ENCODE data around the gene AGRN.

The AGRN gene

DNA sequence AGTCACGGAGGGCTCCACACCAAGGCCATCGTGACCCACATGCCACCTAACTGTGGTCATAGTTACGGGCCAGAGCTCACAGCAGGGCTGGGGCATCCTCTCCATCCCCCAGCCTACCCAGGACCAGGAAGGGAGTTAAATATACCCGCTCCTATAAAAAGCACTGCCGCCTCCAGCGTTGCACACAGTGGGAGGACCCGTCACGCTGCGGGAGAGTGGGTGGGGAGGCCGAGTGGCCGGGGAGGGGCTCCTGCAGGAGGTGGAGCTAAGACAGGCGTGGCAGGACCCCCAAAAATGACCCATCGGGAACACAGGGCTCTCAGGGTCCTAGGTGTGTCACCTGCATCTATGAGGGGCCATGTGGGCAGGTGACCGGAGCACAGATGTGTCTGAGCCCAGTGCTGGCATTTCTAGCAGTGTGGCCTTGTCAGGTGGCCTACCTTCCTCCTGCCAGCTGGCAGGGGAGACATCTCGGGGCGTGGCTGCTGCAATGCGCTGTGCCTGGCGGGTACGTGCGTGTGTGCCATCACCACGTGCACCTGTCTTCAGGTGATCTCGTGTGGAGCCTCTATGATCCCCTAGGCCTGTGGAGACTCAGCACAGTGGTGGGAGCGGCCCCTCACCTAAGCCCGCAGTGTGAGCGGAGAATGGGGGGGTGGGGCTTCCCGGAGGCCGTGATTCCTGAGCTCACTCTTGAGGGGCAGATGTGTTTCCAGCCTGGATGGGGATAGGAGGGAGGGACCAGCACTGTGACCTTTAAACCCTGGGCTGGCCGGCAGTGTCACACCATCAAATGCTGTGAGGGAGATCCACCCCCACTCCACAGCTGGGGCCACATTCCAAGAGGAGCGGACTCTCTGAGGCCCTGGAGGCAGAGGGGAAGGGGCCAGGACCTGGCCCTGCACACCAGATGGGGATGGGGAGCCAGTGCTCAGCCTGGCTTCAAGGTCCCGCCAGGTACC is 17.7 kb downstream of the AGRN start:
- TF ChIP-seq TAF1 (IDR thresholded peaks at IDR 0.05; ENCODE audit: low read depth) (no peak), EGR1 (IDR thresholded peaks at IDR 0.05) (no peak), FOXM1 (IDR thresholded peaks at IDR 0.05; ENCODE audit: borderline replicate concordance, low read depth) (no peak), CREB1 (IDR thresholded peaks at IDR 0.05; ENCODE audit: low read depth) (no peak), TCF12 (IDR thresholded peaks at IDR 0.05; ENCODE audit: low read depth) (no peak), YY1 (IDR thresholded peaks at IDR 0.05; ENCODE audit: low read depth) (no peak), EP300 (IDR thresholded peaks at IDR 0.05; ENCODE audit: borderline replicate concordance) (no peak), RAD21 (IDR thresholded peaks at IDR 0.05; ENCODE audit: low read depth) (no peak), CEBPB (IDR thresholded peaks at IDR 0.05) (no peak), ZBTB7A (IDR thresholded peaks at IDR 0.05; ENCODE audit: low read depth) (no peak)
- TF ChIP-seq, protein P1, sequence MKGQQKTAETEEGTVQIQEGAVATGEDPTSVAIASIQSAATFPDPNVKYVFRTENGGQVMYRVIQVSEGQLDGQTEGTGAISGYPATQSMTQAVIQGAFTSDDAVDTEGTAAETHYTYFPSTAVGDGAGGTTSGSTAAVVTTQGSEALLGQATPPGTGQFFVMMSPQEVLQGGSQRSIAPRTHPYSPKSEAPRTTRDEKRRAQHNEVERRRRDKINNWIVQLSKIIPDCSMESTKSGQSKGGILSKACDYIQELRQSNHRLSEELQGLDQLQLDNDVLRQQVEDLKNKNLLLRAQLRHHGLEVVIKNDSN (IDR thresholded peaks at IDR 0.05) = no peak
- TF ChIP-seq, protein P2, sequence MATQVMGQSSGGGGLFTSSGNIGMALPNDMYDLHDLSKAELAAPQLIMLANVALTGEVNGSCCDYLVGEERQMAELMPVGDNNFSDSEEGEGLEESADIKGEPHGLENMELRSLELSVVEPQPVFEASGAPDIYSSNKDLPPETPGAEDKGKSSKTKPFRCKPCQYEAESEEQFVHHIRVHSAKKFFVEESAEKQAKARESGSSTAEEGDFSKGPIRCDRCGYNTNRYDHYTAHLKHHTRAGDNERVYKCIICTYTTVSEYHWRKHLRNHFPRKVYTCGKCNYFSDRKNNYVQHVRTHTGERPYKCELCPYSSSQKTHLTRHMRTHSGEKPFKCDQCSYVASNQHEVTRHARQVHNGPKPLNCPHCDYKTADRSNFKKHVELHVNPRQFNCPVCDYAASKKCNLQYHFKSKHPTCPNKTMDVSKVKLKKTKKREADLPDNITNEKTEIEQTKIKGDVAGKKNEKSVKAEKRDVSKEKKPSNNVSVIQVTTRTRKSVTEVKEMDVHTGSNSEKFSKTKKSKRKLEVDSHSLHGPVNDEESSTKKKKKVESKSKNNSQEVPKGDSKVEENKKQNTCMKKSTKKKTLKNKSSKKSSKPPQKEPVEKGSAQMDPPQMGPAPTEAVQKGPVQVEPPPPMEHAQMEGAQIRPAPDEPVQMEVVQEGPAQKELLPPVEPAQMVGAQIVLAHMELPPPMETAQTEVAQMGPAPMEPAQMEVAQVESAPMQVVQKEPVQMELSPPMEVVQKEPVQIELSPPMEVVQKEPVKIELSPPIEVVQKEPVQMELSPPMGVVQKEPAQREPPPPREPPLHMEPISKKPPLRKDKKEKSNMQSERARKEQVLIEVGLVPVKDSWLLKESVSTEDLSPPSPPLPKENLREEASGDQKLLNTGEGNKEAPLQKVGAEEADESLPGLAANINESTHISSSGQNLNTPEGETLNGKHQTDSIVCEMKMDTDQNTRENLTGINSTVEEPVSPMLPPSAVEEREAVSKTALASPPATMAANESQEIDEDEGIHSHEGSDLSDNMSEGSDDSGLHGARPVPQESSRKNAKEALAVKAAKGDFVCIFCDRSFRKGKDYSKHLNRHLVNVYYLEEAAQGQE (IDR thresholded peaks at IDR 0.05; ENCODE audit: low read depth) = no peak
- TF ChIP-seq, protein P3, sequence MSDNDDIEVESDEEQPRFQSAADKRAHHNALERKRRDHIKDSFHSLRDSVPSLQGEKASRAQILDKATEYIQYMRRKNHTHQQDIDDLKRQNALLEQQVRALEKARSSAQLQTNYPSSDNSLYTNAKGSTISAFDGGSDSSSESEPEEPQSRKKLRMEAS (IDR thresholded peaks at IDR 0.05) = no peak

GRCh38 chr1:1038694-1039093 is 18.8 kb downstream of the AGRN start:
- TF ChIP-seq FOXM1 (IDR thresholded peaks at IDR 0.05; ENCODE audit: borderline replicate concordance, low read depth) (no peak), YY1 (IDR thresholded peaks at IDR 0.05; ENCODE audit: low read depth) (no peak), EGR1 (IDR thresholded peaks at IDR 0.05) (no peak), RAD21 (IDR thresholded peaks at IDR 0.05; ENCODE audit: low read depth) (no peak), EP300 (IDR thresholded peaks at IDR 0.05; ENCODE audit: borderline replicate concordance) (no peak), ZBTB7A (IDR thresholded peaks at IDR 0.05; ENCODE audit: low read depth) (no peak), CREB1 (IDR thresholded peaks at IDR 0.05; ENCODE audit: low read depth) (no peak), CEBPB (IDR thresholded peaks at IDR 0.05) (no peak), TEAD4 (IDR thresholded peaks at IDR 0.05) (no peak), TAF1 (IDR thresholded peaks at IDR 0.05; ENCODE audit: low read depth) (no peak), TCF12 (IDR thresholded peaks at IDR 0.05; ENCODE audit: low read depth) (no peak), NFIC (IDR thresholded peaks at IDR 0.05) (no peak)
- TF ChIP-seq, protein P1 (IDR thresholded peaks at IDR 0.05) = no peak
- TF ChIP-seq, protein P3 (IDR thresholded peaks at IDR 0.05) = no peak
- TF ChIP-seq, protein P2 (IDR thresholded peaks at IDR 0.05; ENCODE audit: low read depth) = no peak

DNA sequence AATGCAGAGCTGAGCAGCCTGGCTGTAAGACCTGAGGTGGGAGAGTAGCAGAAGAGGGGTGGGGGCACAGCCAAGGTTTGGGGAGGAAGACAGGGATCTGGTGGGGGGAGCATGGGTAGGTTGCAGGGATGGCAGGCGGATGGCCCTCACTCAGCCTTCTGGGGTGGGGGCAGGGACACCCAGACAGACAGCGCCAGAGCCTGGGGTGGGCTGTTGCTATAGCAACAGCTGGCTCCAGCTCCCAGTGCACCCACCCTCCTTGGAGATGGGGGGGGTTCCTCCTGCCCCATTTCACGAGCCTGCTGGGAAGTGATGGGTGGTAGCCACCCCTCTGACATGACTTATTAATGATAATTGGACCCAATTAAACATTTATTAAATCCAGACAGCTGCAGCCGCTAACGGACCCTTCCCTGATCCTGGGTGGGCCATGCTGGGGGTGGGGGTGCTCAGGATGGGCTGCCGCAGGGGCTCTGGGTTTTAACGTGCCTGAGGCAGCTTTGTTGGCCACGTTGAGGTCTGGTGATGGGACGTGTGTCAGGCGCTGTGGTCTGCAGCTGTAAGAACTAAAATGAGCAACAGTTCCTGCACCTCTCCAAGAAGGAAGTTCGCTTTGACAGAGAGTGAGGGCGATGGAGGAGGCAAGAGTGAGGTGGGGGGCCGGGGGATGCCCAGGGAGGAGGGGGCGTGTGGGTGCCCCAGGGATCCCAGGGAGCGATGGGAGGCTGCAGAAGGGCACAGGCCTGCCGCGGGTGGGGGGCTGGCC is 19.4 kb downstream of the AGRN start:
- TF ChIP-seq TAF1 (IDR thresholded peaks at IDR 0.05; ENCODE audit: low read depth) (no peak), YY1 (IDR thresholded peaks at IDR 0.05; ENCODE audit: low read depth) (no peak), ZBTB7A (IDR thresholded peaks at IDR 0.05; ENCODE audit: low read depth) (no peak), EP300 (IDR thresholded peaks at IDR 0.05; ENCODE audit: borderline replicate concordance) (no peak)
- TF ChIP-seq, protein P3 (IDR thresholded peaks at IDR 0.05) = no peak
- TF ChIP-seq, protein P1 (IDR thresholded peaks at IDR 0.05) = no peak
